Midbrain (tissue), 1 donor: ENCODE results near the gene TMEM125.

Experiments used
- DNase-seq: peaks from one replicate; lab custom pipeline; 2025; lab: John Stamatoyannopoulos, UW

TMEM125 gene

DNA sequence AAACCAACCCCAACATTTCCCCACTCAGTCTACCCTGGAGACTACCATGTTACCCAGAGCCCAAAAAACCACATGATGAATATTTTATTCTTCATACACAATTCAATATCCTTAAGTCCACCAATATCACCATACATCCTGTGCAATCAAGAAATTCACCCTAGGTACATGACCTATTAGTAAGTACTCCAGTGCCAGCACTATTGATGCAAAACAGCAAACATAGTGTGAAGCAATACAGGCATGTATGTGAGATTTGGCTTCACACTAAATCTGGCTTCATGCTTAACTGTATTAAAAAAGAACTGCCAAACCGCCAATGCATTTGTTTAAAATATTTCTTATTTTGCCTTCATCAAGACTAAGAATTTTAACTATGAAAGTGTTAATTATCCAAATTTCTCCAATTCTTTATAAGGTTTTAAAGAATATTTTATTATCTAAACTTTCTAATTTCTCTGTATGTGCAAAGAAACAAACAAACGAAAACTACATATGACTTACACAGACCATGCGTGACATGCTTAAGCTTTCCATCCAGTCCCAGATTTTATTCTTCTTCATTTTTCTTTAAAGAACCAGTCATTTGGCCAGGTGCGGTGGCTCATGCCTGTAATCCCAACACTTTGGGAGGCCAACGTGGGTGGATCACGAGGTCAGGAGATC lies 22.4 kb upstream of the TMEM125 start:
- no peak for DNase-seq

DNA sequence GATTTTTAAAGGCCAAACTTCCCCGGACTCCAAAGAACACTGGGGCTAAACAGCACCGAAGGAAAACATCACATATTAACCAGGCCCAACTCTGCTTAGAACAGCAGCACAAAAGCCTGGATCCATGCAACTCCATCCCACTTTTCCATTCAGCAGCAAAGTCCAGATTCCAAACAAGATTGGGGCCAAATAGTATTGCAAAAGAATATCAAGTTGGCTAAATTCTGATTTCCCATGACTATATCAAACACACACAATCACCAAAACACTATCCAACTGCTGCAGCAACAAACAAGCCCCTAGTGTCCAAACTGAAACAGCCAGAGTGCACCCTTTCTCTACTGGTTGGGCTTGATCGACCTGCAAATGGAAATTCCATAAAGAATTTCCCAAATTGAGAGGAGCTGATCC lies 19.4 kb upstream of the TMEM125 start:
- DNase-seq, result no peak

DNA sequence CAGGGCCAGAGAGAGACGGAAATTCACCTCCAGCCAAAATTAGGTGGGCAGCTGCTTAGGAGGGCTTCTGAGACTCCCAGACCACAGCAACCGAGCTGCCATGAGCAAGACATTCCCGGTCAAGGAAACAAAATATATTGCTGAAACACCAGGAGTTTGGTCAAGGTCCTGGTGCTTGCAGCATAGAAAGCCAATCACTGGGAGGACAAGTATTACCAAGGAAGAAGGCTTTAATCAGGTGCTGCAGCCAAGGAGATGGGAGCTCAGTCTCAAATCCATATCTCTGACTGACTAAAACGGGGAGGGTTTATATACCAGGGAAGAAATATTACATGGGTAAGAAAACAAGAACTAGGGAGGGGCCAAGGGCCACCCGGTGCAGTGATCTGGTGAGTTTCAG lies 18.8 kb upstream of the TMEM125 start:
- no peak for DNase-seq

DNA sequence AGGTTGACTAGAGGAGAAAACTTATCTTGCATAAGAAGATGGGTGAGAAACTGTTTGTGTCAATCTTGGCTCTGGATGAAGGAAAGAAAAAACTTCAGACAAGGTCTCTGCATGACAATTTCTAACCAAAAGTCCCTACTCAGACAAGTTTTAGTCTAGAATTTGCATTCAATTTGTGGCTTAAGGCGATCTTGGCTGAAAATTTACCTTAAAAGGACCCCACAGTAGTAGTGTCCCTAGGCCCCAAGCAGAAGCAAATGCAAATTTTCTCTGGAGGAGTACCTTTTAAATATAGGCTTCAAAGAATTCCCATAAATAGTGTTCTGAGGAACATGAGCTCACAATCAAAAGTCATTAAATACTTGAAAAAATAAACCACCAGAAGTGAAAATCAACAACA lies 17.6 kb upstream of the TMEM125 start:
- no peak for DNase-seq

DNA sequence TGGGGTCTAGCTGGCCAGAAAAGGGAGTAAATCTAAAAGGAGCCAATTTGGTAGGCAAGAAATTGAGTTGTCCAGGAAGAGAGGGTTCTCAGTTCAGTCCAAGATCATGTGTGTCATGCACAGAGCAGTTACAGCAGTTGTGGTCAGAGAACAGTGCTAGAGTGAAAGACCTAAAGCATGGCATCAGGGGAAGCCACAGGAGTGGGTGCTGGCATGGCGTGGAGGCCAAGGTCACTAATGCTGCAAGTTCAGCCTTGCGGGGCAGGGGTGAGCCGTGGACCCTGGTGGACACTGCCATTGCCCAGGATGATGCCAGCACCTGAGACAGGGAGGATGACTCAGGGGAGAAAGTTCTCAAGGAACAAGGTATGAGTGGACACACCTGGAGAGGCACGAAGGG lies 16.6 kb upstream of the TMEM125 start:
- no peak for DNase-seq

DNA sequence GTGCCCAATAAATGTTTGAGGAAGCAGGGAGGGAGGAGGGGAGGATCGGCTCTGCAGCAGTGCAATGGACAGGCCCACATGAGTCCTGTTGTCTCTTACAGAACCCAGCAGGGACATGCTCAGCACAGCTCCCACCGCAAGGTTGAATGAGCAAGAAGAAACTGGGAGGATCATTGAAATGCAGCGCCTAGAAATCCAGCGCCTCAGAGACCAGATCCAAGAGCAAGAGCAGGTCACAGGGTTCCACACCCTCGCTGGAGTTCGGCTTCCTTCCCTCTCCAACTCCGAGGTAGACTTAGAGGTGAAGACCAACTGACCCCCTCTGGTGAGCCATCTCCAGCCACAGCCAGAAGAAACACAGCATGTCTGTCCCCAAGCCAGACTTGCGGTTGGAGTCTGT lies 15.9 kb upstream of the TMEM125 start:
- DNase-seq, result no peak

DNA sequence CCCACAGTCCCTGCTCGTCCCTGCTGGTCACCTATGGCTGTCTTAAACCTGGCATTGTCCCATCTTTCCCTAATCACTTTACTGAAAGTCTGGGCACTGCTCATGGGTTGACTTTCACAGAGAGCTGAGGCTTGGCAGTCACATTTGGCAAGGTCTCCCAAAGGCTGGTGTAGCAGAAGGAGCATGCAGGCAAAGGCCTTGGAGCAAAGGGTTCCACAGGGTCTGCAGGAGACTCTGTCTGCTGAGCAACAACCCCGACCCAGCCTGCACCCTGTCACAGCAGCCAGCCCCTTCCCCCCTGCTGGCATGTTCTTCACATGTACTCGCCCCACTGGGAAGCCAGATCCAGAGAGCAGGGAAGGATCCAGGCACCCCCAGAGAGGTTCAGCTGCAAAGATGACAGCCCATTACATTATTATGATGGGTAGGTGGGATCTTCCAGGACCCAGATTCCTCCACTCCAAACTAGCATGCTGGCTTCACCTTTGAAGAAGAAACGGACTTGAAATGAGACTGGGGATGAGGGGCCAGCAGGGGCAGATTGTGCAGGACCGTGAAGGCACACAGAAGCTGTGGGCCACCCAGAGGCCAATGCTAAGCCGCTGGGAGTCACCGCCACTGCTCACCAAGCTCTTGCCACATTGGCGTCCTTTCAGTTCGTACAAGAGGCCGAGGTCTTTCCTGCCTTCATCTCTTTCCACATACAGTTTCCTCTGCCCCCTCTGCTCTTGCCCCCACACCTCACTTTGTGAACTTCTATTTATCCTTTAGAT lies 14.2 kb upstream of the TMEM125 start:
- DNase-seq, result no peak

DNA sequence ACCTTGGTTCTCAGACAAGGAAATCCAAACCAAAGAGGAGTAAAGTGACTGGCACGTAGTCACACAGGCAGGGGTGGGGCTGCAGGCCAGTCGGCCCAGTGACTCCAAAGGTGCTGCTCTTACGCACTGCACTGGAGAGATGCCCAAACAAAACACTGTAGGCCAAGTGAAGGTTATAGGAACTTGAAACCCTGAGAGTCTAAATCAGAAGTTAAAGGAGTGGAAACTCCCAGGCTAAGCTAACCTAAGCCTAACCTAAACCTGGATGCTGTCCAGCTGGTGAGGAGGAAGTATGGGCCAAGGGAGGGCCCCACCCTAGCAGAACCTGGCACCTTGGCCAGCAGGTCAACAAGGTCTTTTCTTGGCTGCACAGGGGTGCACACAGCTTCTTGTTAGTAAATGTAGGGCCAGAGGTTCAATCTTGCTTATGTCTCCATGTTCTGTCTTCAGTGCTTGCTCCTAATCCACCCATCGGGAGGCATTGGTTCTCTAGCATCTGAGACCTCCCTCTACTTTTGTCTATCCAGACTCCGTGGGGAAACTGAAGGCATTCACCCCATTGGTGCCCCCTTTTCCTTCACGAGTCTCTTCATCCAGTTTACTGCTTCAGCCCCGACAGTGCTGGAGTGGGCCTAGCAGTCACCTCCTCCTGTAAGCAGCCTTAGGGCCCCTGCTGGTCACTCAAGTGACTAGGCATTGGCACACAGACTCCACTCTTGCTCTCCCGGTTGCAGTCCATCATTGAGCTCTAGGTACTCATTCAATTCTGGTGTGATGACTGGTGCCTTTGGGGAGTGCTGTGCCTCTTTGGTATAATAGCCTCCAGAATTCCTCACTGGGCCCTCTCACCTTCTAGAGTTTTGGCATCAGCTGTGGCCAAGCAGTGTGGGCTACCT lies 12.9 kb upstream of the TMEM125 start:
- no peak for DNase-seq

DNA sequence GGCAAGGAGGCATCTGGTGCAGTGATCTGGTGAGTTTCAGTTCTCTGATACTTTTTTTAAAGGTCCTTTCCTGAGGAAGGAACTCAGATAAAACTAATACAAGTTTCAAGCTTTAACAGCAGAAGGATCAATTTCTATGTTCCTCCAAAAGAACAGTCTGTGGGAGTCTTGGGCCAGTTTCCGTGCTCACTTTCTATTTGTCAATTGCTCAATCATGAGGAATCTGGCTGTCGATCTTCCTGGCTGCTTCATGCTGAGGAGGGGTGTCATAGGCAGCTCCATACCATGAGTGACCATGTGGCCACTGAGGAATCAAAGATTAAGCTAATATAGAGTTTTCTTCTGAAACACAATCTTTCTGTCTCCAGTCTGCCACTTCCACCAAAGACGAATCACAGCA lies 11.4 kb upstream of the TMEM125 start:
- DNase-seq, result no peak

DNA sequence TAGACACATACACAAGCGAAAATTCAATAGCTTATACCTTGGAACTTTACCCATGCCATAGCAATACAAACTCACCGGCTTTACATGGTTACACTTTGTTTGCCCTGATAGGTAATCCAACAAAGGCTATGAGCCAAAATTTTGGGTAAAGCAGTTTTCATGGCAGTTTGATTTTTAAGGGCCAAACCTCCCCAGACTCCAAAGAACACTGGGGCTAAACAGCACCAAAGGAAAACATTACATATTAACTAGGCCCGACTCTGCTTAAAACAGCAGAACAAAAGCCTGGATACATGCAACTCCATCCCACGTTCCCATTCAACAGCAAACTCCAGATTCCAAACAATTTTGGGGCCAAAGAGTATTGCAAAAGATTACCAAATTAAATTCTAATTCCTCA lies 4.4 kb upstream of the TMEM125 start:
- no peak for DNase-seq

DNA sequence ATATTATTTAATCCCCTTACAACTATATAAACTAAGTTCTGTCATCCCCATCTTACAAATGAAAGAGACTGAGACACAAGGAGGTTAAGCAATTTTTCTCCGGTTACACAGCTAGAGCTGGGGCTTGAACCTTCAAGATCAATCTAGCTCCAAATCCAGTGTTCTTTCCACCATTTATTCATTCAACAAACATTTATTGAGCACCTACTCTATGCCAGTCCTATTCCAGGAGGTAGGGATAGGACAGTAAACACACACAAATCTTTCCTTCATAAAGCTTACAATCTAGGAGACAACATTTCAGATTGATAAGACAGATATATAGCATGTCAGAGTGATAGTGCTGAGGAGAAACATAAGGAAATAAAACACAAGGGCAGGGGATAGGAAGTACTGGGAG lies 2.9 kb upstream of the TMEM125 start:
- no peak for DNase-seq

DNA sequence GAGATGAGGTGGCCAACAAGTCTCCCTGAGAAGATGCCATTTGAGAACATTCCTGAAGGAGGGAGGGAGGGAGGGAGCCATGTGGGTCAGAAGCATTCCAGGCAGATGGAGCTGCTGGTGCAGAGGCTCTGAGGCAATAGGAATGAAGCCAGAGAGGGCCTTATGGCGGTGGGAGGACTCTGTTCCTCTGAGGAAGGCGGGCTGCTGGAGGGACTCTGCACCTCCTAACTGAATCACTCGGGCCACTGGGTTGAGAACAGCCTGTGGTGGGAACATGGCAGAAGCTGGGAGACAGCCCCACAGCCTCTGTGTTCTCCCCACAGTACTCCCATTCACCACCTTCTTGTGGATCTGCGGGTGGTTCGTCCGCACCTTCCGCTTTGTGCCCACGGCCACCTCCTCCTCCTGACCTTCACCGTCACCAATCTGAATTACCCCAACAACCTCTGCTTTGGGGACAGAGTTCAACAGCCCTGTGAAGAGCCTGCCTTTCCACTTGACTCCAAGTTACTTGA lies 2.4 kb upstream of the TMEM125 start:
- DNase-seq, result no peak

DNA sequence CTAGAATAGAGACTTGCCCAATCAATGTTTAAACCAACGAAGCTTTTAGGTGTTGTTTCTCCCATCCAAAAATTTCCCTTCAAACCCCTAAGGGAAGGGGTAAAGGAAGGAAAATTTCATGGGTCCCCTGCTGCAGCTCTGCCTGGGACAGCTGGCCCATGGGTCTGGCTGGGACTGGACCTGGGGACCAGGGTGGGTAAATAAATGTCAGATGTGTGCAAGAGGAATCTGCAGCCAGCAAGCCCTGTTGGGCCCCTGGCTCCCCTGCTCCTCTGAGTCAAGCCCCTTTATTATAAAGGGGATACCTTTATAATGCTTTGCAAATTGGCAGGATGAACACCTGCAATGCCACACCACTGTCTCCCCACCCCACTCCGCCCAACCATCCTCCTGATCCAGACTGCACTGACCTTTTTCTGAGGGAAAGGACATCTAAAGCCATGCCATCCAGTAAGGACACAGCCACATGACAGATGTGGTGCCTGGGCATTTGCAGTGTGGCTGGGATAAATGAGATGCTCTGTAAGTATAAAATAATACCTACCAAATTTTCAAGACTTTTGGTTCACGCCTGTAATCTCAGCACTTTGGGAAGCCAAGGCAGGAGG lies 1.9 kb upstream of the TMEM125 start:
- no peak for DNase-seq

DNA sequence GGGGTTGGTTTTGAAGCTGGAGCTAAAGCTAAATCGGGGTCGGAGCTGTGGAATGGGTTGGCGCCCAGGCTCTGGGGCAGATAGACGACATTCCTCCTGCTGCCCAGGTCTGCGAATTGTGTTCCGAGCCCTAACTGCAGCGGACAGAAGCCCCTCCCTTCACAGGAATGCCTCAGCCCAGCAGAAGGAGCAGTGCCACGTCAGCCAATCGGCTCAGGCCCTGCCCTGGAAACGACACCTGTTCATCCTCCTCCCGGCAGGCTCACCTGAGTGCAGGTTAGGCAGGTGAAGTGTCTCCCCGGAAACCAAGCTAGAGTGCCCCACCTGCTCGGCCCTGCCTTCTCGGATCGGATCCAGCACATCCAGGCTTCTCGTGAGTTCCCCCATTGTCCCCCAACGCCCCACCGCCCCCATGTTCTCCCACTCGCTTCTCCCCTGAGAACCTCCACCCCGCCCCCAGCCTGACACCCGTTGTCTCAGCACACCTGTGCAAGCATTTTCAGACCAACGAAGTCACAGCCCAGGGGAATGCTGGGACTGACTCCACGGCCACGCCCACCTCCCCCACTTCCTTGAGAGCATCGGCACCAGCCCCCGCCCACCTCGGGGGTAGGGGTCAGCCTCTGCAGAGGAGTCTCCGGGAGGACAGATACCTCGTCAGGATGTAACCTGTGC lies 775 bp downstream of the TMEM125 start:
- DNase-seq, result no peak

DNA sequence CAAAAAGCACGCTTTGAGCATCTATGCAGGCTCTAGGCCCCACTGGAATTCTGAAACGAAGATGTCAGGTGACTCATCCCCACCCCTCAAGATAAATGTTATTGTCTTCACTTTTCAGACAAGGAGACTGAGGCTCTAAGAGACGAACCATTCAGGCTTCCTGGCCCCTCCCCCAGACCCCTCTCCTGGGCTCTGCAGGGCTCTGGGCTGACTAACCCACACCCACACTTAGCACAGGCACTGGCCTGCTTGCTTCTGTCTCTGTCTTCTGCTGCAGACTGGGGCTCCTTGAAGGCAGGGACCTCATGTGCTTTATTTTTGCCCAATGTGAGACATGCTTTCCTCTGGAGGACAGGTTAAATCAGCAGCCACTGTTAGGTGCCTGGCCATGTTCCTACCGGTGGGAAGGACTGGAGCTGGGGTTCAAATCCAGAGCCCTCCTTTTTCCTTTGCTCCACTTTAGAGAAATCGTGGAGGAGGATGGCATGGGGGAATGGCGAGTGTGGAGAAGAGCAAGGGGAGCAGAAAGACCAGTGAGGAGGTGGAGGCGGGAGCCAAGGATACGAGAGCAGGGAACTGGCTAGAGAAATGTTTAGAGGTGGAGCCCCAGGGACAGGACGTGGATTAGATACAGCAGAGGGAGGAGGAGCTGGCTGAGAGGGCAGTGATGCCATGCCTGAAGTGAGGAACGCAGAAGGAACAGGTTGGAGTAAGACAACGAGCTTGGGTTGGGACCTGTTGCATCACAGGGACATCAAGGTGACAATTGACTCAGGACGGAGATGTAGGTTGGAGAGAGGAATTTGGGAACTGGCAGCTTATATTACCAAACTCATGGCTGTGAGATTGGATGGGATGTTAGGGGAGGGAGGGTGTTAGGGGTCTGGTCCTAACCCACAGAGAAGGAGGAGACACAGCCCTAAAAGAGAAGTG lies 1.7 kb downstream of the TMEM125 start:
- DNase-seq, result no peak

DNA sequence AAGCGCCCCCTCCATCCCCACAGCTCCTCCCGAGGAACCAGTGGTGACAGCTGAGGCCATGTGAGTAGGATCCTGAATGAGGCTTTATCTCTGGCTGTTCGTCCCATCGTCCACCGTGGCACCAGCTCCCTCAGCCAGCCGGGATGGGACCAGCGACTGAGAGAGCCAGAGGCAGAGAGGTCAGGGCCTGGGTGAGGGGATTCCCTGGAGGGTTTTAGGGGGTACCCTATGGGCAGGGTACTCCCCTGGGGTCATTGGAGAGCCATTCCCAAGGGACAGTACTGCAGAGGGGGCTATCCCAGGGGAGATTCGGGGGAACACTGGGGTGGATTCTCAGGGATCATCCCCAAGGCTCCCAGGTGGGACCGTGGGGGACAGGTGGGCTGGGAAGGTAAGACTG lies 2.4 kb downstream of the TMEM125 start:
- peak; percentile 77 for DNase-seq

DNA sequence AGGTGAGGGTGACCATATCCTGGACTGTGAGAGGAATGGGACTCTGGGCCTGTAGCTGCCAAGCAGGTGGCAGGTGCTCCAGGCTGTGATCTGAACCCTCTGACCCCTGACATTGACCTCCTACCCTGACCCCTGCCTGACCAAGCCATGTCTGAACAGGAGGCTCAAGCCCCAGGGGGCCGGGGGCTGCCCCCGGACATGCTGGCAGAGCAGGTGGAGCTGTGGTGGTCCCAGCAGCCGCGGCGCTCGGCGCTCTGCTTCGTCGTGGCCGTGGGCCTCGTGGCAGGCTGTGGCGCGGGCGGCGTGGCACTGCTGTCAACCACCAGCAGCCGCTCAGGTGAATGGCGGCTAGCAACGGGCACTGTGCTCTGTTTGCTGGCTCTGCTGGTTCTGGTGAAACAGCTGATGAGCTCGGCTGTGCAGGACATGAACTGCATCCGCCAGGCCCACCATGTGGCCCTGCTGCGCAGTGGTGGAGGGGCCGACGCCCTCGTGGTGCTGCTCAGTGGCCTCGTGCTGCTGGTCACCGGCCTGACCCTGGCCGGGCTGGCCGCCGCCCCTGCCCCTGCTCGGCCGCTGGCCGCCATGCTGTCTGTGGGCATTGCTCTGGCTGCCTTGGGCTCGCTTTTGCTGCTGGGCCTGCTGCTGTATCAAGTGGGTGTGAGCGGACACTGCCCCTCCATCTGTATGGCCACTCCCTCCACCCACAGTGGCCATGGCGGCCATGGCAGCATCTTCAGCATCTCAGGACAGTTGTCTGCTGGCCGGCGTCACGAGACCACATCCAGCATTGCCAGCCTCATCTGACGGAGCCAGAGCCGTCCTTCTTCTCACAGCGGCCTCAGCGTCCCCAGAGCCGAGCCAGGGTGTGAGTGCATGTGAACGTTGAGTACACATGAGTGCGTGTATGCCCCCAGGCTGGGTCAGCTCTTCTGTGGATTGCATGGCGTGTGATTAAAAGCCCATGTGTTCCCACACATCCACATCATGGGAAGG lies 3.1 kb downstream of the TMEM125 start:
- no peak for DNase-seq

DNA sequence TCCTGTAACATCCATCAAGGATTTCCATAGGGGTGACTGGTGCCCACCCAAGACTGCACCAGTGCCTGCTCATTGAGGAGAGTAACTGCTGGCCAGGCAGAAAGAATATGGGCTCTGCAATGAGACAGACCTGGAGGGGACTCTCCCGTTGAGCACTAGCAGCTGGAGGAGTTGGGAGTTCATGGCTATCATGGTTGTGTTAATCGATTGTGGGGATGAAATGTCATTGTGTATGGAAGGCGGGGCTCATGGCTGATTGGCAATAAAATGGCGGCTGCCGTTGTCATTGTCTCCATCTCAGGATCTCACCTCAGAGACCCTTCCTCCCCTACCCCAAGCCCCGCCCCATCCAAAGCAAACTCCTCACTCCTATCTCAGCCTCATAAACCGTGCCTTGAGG lies 3.9 kb downstream of the TMEM125 start:
- no peak for DNase-seq

DNA sequence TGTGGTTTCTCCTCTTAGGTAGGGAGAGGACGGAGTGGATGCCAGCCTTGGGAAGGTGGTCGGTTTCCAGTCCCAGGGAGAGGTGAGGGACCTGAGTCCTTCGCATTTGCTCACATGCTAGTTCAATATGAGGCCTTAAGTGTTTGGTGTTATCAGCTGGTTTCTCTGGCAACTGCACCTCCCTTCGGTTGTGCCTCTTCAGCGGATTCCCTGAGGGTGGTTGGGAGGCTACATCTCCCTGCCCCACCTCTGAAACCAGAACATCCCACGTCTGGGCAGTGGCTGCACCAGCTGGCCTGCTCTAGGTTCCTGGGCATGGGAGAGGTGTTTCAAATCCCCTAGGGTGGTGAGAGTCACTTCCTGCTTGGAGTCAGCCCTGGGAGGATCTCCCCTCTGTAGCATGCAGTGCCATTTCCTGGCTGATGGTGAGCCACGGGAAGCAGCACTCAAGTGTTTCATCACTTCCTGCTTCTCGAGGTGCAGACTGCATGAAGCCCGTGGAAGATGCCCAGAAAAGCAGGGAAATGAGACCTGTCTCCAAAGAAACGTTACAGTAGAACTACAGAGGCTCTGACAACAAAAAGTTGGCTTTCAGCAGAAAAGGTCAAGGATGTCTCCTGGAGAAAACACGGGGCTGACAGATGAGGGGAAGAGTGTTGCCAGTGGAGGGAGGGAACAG lies 4.5 kb downstream of the TMEM125 start:
- no peak for DNase-seq
